ENCODE measurements around the gene FAM222B. TPM values are rescaled to one million over a fixed set of nuclear protein-coding genes. Genes with fewer than 3 reads are reported as not detected.

Gene FAM222B
- total and polyA plus RNA-seq, 2 experiments from 2014 or later = 63.7 to 78.5 TPM

DNA sequence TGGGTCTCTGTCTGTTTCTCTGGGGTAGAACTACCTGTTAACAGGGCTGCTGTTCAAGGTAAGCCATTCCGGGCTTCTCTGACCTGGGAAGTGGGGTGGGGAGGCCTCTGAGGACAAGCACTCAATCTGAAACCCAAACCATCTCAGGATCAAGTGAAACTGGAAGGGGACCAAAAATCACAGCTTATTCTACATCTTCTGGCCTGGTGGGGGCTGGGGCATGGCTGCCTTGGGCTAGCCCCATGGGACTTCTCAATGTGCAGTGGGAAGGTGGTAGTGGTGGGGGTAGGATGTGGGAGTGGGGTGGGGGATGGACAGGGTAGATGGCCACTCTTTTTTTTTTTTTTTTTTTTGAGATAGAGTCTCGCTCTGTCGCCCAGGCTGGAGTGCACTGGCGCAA is 49.4 kb upstream of the FAM222B start (continued):
- TF ChIP-seq, protein P1, sequence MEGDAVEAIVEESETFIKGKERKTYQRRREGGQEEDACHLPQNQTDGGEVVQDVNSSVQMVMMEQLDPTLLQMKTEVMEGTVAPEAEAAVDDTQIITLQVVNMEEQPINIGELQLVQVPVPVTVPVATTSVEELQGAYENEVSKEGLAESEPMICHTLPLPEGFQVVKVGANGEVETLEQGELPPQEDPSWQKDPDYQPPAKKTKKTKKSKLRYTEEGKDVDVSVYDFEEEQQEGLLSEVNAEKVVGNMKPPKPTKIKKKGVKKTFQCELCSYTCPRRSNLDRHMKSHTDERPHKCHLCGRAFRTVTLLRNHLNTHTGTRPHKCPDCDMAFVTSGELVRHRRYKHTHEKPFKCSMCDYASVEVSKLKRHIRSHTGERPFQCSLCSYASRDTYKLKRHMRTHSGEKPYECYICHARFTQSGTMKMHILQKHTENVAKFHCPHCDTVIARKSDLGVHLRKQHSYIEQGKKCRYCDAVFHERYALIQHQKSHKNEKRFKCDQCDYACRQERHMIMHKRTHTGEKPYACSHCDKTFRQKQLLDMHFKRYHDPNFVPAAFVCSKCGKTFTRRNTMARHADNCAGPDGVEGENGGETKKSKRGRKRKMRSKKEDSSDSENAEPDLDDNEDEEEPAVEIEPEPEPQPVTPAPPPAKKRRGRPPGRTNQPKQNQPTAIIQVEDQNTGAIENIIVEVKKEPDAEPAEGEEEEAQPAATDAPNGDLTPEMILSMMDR (conservative IDR thresholded peaks at IDR 0.05; ENCODE audit: low read depth in 2 of 2) = no peak
- no peak for TF ChIP-seq JUNB (IDR thresholded peaks at IDR 0.05; ENCODE audit: unreplicated experiment)
- no peak for TF ChIP-seq POLR2AphosphoS5 (IDR thresholded peaks at IDR 0.05; ENCODE audit: low read depth)
- no peak for TF ChIP-seq EZH2 (IDR thresholded peaks at IDR 0.05; ENCODE audit: low read depth, unreplicated experiment)
- TF ChIP-seq, protein P2, sequence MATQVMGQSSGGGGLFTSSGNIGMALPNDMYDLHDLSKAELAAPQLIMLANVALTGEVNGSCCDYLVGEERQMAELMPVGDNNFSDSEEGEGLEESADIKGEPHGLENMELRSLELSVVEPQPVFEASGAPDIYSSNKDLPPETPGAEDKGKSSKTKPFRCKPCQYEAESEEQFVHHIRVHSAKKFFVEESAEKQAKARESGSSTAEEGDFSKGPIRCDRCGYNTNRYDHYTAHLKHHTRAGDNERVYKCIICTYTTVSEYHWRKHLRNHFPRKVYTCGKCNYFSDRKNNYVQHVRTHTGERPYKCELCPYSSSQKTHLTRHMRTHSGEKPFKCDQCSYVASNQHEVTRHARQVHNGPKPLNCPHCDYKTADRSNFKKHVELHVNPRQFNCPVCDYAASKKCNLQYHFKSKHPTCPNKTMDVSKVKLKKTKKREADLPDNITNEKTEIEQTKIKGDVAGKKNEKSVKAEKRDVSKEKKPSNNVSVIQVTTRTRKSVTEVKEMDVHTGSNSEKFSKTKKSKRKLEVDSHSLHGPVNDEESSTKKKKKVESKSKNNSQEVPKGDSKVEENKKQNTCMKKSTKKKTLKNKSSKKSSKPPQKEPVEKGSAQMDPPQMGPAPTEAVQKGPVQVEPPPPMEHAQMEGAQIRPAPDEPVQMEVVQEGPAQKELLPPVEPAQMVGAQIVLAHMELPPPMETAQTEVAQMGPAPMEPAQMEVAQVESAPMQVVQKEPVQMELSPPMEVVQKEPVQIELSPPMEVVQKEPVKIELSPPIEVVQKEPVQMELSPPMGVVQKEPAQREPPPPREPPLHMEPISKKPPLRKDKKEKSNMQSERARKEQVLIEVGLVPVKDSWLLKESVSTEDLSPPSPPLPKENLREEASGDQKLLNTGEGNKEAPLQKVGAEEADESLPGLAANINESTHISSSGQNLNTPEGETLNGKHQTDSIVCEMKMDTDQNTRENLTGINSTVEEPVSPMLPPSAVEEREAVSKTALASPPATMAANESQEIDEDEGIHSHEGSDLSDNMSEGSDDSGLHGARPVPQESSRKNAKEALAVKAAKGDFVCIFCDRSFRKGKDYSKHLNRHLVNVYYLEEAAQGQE (IDR thresholded peaks at IDR 0.05; ENCODE audit: unreplicated experiment) = no peak
- TF ChIP-seq, protein P3, sequence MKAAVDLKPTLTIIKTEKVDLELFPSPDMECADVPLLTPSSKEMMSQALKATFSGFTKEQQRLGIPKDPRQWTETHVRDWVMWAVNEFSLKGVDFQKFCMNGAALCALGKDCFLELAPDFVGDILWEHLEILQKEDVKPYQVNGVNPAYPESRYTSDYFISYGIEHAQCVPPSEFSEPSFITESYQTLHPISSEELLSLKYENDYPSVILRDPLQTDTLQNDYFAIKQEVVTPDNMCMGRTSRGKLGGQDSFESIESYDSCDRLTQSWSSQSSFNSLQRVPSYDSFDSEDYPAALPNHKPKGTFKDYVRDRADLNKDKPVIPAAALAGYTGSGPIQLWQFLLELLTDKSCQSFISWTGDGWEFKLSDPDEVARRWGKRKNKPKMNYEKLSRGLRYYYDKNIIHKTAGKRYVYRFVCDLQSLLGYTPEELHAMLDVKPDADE (IDR thresholded peaks at IDR 0.05) = no peak
- no peak for TF ChIP-seq NANOG (IDR thresholded peaks at IDR 0.05; ENCODE audit: borderline replicate concordance)
- TF ChIP-seq ZNF331 (CRISPR knock-in tag; IDR thresholded peaks at IDR 0.05; ENCODE audit: low read depth) = no peak
- no peak for TF ChIP-seq STAT1 (IDR thresholded peaks at IDR 0.05; ENCODE audit: unreplicated experiment)

DNA sequence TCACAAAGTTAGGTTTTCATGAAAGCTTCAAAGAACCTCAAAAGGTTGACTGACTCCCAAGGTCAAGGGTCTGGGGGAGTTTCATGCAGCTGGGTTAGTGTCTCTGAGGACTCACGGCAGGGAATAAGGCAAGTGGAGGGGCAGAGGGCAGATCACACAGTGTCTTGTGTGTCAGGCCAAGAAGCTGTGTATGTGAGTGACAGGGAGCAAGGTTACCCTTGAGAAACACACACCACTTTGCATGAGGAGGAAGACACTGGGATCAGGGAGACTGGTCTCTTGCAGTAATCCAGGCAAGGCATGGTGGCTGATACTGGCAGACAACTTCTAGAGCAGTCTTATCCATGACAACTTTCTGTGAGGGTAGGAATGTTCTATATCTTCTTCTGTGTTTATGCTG is 48.6 kb upstream of the FAM222B start:
- peaks cover 15% of the 10 kb centered on the region for H3K27me3 Mint-ChIP-seq (ENCODE audit: insufficient read depth, low read depth, poor library complexity)
- peaks cover 31% of the 10 kb centered on the region for H3K36me3 Mint-ChIP-seq (ENCODE audit: low read depth)
- Histone ChIP-seq H4K20me1 (replicated peaks; ENCODE audit: insufficient read depth) (peaks cover 9% of the 10 kb centered on the region; the same call in 1 of the 2 replicates), H3K27ac (ENCODE audit: low read depth) (no peak overlapping the region), H3K9me2 (ENCODE audit: insufficient read depth) (no peaks in the 10 kb centered on the region), H3F3A (replicated peaks; ENCODE audit: low read depth) (peaks cover 12% of the 10 kb centered on the region; the same call in 1 of the 2 replicates), H3K27me3 (ENCODE audit: insufficient read depth) (no peaks in the 10 kb centered on the region), H3K4me2 (no peak overlapping the region), H3K4me3 (no peak overlapping the region), H3K36me3 (ENCODE audit: insufficient read depth) (no peaks in the 10 kb centered on the region), H3K79me2 (replicated peaks; ENCODE audit: insufficient read depth) (peaks cover 27% of the 10 kb centered on the region), H2AFZ (no peak overlapping the region), H3K4me1 (ENCODE audit: insufficient read depth) (peaks cover 13% of the 10 kb centered on the region)
- ATAC-seq = no peak
- no peak overlapping the region for H3K4me3 Mint-ChIP-seq
- no peaks in the 10 kb centered on the region for H3K9me3 Mint-ChIP-seq
- no peak for DNase-seq (ENCODE audit: low spot score)
- H3K27ac Mint-ChIP-seq = no peak overlapping the region
- H3K4me1 Mint-ChIP-seq = peaks cover 27% of the 10 kb centered on the region
- no peak for TF ChIP-seq EZH2phosphoT487 (IDR thresholded peaks at IDR 0.05; ENCODE audit: unreplicated experiment)
- no peak for TF ChIP-seq CREB1 (CRISPR knock-in tag; IDR thresholded peaks at IDR 0.05; ENCODE audit: low read depth)
- TF ChIP-seq, protein P1 (conservative IDR thresholded peaks at IDR 0.05; ENCODE audit: low read depth in 2 of 2) = no peak
- TF ChIP-seq ZNF114 (CRISPR knock-in tag; IDR thresholded peaks at IDR 0.05) = no peak
- TF ChIP-seq, protein P2 (IDR thresholded peaks at IDR 0.05; ENCODE audit: unreplicated experiment) = no peak
- TF ChIP-seq STAT1 (IDR thresholded peaks at IDR 0.05; ENCODE audit: unreplicated experiment) = no peak
- TF ChIP-seq ZNF331 (CRISPR knock-in tag; IDR thresholded peaks at IDR 0.05; ENCODE audit: low read depth) = no peak
- no peak for TF ChIP-seq POLR2AphosphoS5 (IDR thresholded peaks at IDR 0.05; ENCODE audit: low read depth)
- TF ChIP-seq NANOG (IDR thresholded peaks at IDR 0.05; ENCODE audit: borderline replicate concordance) = no peak
